ENCODE measurements around the gene MCC. TPM values are rescaled to one million over a fixed set of nuclear protein-coding genes. Genes with fewer than 3 reads are reported as not detected.

The MCC gene
- total and polyA plus RNA-seq, 2 of the 4 experiments (the other 2 are of a cell fraction): 5.0 to 20.6 TPM

- Histone ChIP-seq H3K4ac (ENCODE audit: low read depth, low read length) (no peak overlapping the region), H4K91ac (ENCODE audit: insufficient read depth, low read depth, low read length) (no peak overlapping the region), H2AK9ac (replicated peaks; ENCODE audit: low read depth, low read length, poor library complexity) (no peak overlapping the region), H3K27ac (ENCODE audit: insufficient read depth, low read length) (no peak overlapping the region), H2AFZ (replicated peaks; ENCODE audit: low read length, poor library complexity) (no peak overlapping the region), H3K36me3 (ENCODE audit: control insufficient read depth, insufficient read depth, low read length) (no peaks in the 10 kb centered on the region), H2BK5ac (ENCODE audit: low read depth, low read length, poor library complexity, severe bottlenecking) (no peak overlapping the region), H4K5ac (ENCODE audit: low read depth, low read length) (no peak overlapping the region), H3K18ac (ENCODE audit: low read depth, low read length) (no peak overlapping the region), H4K8ac (ENCODE audit: low read depth in 2 of 2, low read length in 2 of 2) (no peak overlapping the region), H2AK5ac (ENCODE audit: low read depth, low read length) (no peak overlapping the region), H3K9me3 (ENCODE audit: control insufficient read depth, insufficient read depth, low read length) (no peaks in the 10 kb centered on the region), H4K20me1 (ENCODE audit: insufficient read depth, low read length) (no peaks in the 10 kb centered on the region), H3K14ac (replicated peaks; ENCODE audit: low read depth, low read length) (no peak overlapping the region), H3K9me1 (ENCODE audit: insufficient read depth, low read length) (no peaks in the 10 kb centered on the region; the same call in 1 of the 2 replicates), H3K79me1 (ENCODE audit: low read depth in 1 of 2, low read length in 2 of 2) (no peaks in the 10 kb centered on the region), H3K9ac (ENCODE audit: low read depth, low read length) (no peak overlapping the region), H3K27me3 (ENCODE audit: control insufficient read depth, insufficient read depth, low read length) (no peaks in the 10 kb centered on the region; the same call in 1 of the 2 replicates), H3K4me2 (ENCODE audit: low read depth, low read length) (no peak overlapping the region), H3K4me1 (ENCODE audit: control insufficient read depth, insufficient read depth, low read length) (no peaks in the 10 kb centered on the region), H3K56ac (ENCODE audit: extremely low read depth, insufficient read depth, low read length) (no peak overlapping the region), H2BK20ac (ENCODE audit: low read depth, low read length) (no peak overlapping the region), H2BK15ac (ENCODE audit: low read depth, low read length) (no peak overlapping the region), H2BK120ac (ENCODE audit: low read depth, low read length) (no peak overlapping the region), H3K4me3 (ENCODE audit: insufficient read depth, low read depth, low read length) (no peak overlapping the region), H3K23ac (ENCODE audit: low read depth, low read length) (no peak overlapping the region)
- in situ Hi-C loops (cut with MboI; ENCODE audit: low sequenced_read_pairs): no loop called here
- ChIA-PET CTCF (no interaction called here), POLR2A (ENCODE audit: unreplicated experiment) (no interaction called here)
- BruUV-seq (replicated peaks): no TSS peak
- DNase-seq (no peak), ATAC-seq (ENCODE audit: low read depth) (no peak)
- dilution Hi-C loops (cut with HindIII; ENCODE audit: low sequenced_read_pairs, unreplicated experiment): no loop called here
- no CpG with 5 or more reads among the region's 2 CpGs for WGBS, 2 experiments (ENCODE audit: extremely low coverage in 2 of 2, insufficient read length in 1 of 2)
- intact Hi-C loops (cut with micrococcal nuclease): no loop called here
- TF ChIP-seq SMC3 (IDR thresholded peaks at IDR 0.05; ENCODE audit: low read depth, low read length) (no peak), CEBPB (IDR thresholded peaks at IDR 0.05; ENCODE audit: low read depth, low read length) (no peak), ELK1 (IDR thresholded peaks at IDR 0.05; ENCODE audit: borderline replicate concordance, low read depth, low read length) (no peak), BHLHE40 (IDR thresholded peaks at IDR 0.05; ENCODE audit: low read depth, low read length) (no peak), POLR2A (IDR thresholded peaks at IDR 0.05; ENCODE audit: low read depth, low read length) (no peak), NFE2L2 (IDR thresholded peaks at IDR 0.05; ENCODE audit: low read depth, low read length) (no peak), RAD21 (IDR thresholded peaks at IDR 0.05; ENCODE audit: low read length) (no peak), MAFK (IDR thresholded peaks at IDR 0.05; ENCODE audit: low read depth, low read length) (no peak), FOS (IDR thresholded peaks at IDR 0.05; ENCODE audit: low read depth, low read length) (no peak), RCOR1 (IDR thresholded peaks at IDR 0.05; ENCODE audit: insufficient replicate concordance, low read length) (no peak), USF2 (IDR thresholded peaks at IDR 0.05; ENCODE audit: low read depth, low read length) (no peak), CHD1 (IDR thresholded peaks at IDR 0.05; ENCODE audit: low read depth, low read length) (no peak), RFX5 (IDR thresholded peaks at IDR 0.05; ENCODE audit: low read depth, low read length) (no peak), MAZ (IDR thresholded peaks at IDR 0.05; ENCODE audit: borderline replicate concordance, low read depth, low read length) (no peak), MXI1 (IDR thresholded peaks at IDR 0.05; ENCODE audit: borderline replicate concordance, low read depth, low read length) (no peak), CTCF (conservative IDR thresholded peaks at IDR 0.05; ENCODE audit: low read depth, low read length) (no peak)
Measured at GRCh38 chr5:113404269-113404668, 84.0 kb downstream of the MCC start.
